ENCODE measurements around the gene ZNF700.
"Not testable (repeated sequence)": the region's sequence is repeated elsewhere in the genome, so short reads cannot be mapped to it uniquely, and the experiment has no call there.

The ZNF700 gene

GRCh38 chr19:11924886-11925650, at the start of gene ZNF700:
TSS of gene ZNF700 (plus strand) at chr19:11925107. CDS start at chr19:11925211, 104 bp downstream.
- peak; percentile 81 for DNase-seq (ENCODE audit: low read depth)

GRCh38 chr19:11879687-11880266, 45.1 kb upstream of the ZNF700 start:
- DNase-seq (ENCODE audit: low read depth) = not testable (repeated sequence)

- DNase-seq (ENCODE audit: low read depth) = no peak
These were observed 44.3 kb upstream of the ZNF700 start for GRCh38 chr19:11880598-11880997.

GRCh38 chr19:11881151-11881800, 43.6 kb upstream of the ZNF700 start:
- DNase-seq (ENCODE audit: low read depth) = no peak

- no peak for DNase-seq (ENCODE audit: low read depth)
These were observed 42.3 kb upstream of the ZNF700 start for GRCh38 chr19:11882606-11883005.

- no peak for DNase-seq (ENCODE audit: low read depth)
These were observed 37.7 kb upstream of the ZNF700 start for GRCh38 chr19:11887234-11887610.

- DNase-seq (ENCODE audit: low read depth) = no peak
These were observed 37.0 kb upstream of the ZNF700 start, which contains the start of gene ZNF69 for GRCh38 chr19:11887611-11888531. TSS of gene ZNF69 (plus strand) at chr19:11887782. CDS start at chr19:11887924, 142 bp downstream.

GRCh38 chr19:11889901-11890300, 35.0 kb upstream of the ZNF700 start:
- not testable (repeated sequence) for DNase-seq (ENCODE audit: low read depth)

GRCh38 chr19:11890634-11891033, 34.3 kb upstream of the ZNF700 start:
- DNase-seq (ENCODE audit: low read depth) = no peak

- no peak for DNase-seq (ENCODE audit: low read depth)
These were observed 30.1 kb upstream of the ZNF700 start for GRCh38 chr19:11894851-11895250.

GRCh38 chr19:11902228-11902627, 22.7 kb upstream of the ZNF700 start:
- DNase-seq (ENCODE audit: low read depth) = no peak

GRCh38 chr19:11905928-11906327, 19.0 kb upstream of the ZNF700 start:
- DNase-seq (ENCODE audit: low read depth) = no peak

GRCh38 chr19:11911937-11912336, 13.0 kb upstream of the ZNF700 start:
- DNase-seq (ENCODE audit: low read depth) = not testable (repeated sequence)

- DNase-seq (ENCODE audit: low read depth) = not testable (repeated sequence)
These were observed 10.4 kb upstream of the ZNF700 start for GRCh38 chr19:11914417-11915051.

- no peak for DNase-seq (ENCODE audit: low read depth)
These were observed 2.9 kb upstream of the ZNF700 start for GRCh38 chr19:11921852-11922495.

- DNase-seq (ENCODE audit: low read depth) = not testable (repeated sequence)
These were observed 812 bp downstream of the ZNF700 start for GRCh38 chr19:11925651-11926187.

GRCh38 chr19:11927227-11927626, 2.3 kb downstream of the ZNF700 start:
- no peak for DNase-seq (ENCODE audit: low read depth)

GRCh38 chr19:11931051-11931450, 6.1 kb downstream of the ZNF700 start:
- DNase-seq (ENCODE audit: low read depth) = peak; percentile 29

GRCh38 chr19:11931513-11931912, 6.6 kb downstream of the ZNF700 start:
- no peak for DNase-seq (ENCODE audit: low read depth)

GRCh38 chr19:11935829-11936228, 10.9 kb downstream of the ZNF700 start:
- DNase-seq (ENCODE audit: low read depth) = not testable (repeated sequence)

- DNase-seq (ENCODE audit: low read depth) = not testable (repeated sequence)
These were observed 13.5 kb downstream of the ZNF700 start for GRCh38 chr19:11938383-11938782.
